Measurements from ENCODE around the gene KCTD11.
"Not testable (repeated sequence)": the region's sequence is repeated elsewhere in the genome, so short reads cannot be mapped to it uniquely, and the experiment has no call there.

KCTD11 gene

GRCh38 chr17:7367918-7368598 is 16.1 kb downstream of the KCTD11 start:
- Histone ChIP-seq H3K27me3 (ENCODE audit: control insufficient read depth in 1 of 2, insufficient read depth in 2 of 2, low read length in 2 of 2) (no peaks in the 10 kb centered on the region), H3K4me1 (ENCODE audit: insufficient read depth, low read length) (no peaks in the 10 kb centered on the region), H3K27ac (ENCODE audit: low read depth, low read length) (no peak overlapping the region), H3K36me3 (ENCODE audit: insufficient read depth, low read length) (no peaks in the 10 kb centered on the region), H3K9me3 (ENCODE audit: low read length) (no peaks in the 10 kb centered on the region), H3K4me3 (ENCODE audit: low read depth in 1 of 2, low read length in 2 of 2) (no peak overlapping the region), H3K9ac (ENCODE audit: low read length) (no peak overlapping the region)

- H3K36me3 ChIP-seq (ENCODE audit: insufficient read depth, low read length); H3K9me3 ChIP-seq (ENCODE audit: low read length); H3K9ac ChIP-seq (ENCODE audit: low read length); H3K4me3 ChIP-seq (ENCODE audit: low read depth in 1 of 2, low read length in 2 of 2); H3K27me3 ChIP-seq (ENCODE audit: control insufficient read depth in 1 of 2, insufficient read depth in 2 of 2, low read length in 2 of 2); H3K27ac ChIP-seq (ENCODE audit: low read depth, low read length); H3K4me1 ChIP-seq (ENCODE audit: insufficient read depth, low read length): not testable (repeated sequence)
Measured at GRCh38 chr17:7368599-7368994, 16.6 kb downstream of the KCTD11 start.

GRCh38 chr17:7369825-7370224 is 17.9 kb downstream of the KCTD11 start:
- Histone ChIP-seq H3K27ac (ENCODE audit: low read depth, low read length) (no peak overlapping the region), H3K9ac (ENCODE audit: low read length) (no peak overlapping the region), H3K4me1 (ENCODE audit: insufficient read depth, low read length) (no peaks in the 10 kb centered on the region), H3K4me3 (ENCODE audit: low read depth in 1 of 2, low read length in 2 of 2) (no peak overlapping the region), H3K36me3 (ENCODE audit: insufficient read depth, low read length) (no peaks in the 10 kb centered on the region), H3K27me3 (ENCODE audit: control insufficient read depth in 1 of 2, insufficient read depth in 2 of 2, low read length in 2 of 2) (no peaks in the 10 kb centered on the region), H3K9me3 (ENCODE audit: low read length) (no peaks in the 10 kb centered on the region)

- Histone ChIP-seq H3K4me1 (ENCODE audit: insufficient read depth, low read length) (no peaks in the 10 kb centered on the region), H3K36me3 (ENCODE audit: insufficient read depth, low read length) (no peaks in the 10 kb centered on the region), H3K4me3 (ENCODE audit: low read depth in 1 of 2, low read length in 2 of 2) (no peak overlapping the region), H3K27ac (ENCODE audit: low read depth, low read length) (no peak overlapping the region), H3K9me3 (ENCODE audit: low read length) (no peaks in the 10 kb centered on the region), H3K9ac (ENCODE audit: low read length) (no peak overlapping the region), H3K27me3 (ENCODE audit: control insufficient read depth in 1 of 2, insufficient read depth in 2 of 2, low read length in 2 of 2) (no peaks in the 10 kb centered on the region)
Measured at GRCh38 chr17:7370853-7371252, 18.9 kb downstream of the KCTD11 start.

GRCh38 chr17:7374353-7374752 is 22.4 kb downstream of the KCTD11 start:
- Histone ChIP-seq H3K27ac (ENCODE audit: low read depth, low read length) (no peak overlapping the region), H3K4me3 (ENCODE audit: low read depth in 1 of 2, low read length in 2 of 2) (no peak overlapping the region), H3K9me3 (ENCODE audit: low read length) (no peaks in the 10 kb centered on the region), H3K27me3 (ENCODE audit: control insufficient read depth in 1 of 2, insufficient read depth in 2 of 2, low read length in 2 of 2) (no peaks in the 10 kb centered on the region), H3K4me1 (ENCODE audit: insufficient read depth, low read length) (no peaks in the 10 kb centered on the region), H3K9ac (ENCODE audit: low read length) (no peak overlapping the region), H3K36me3 (ENCODE audit: insufficient read depth, low read length) (no peaks in the 10 kb centered on the region)

- Histone ChIP-seq H3K4me3 (ENCODE audit: low read depth in 1 of 2, low read length in 2 of 2) (no peak overlapping the region), H3K27ac (ENCODE audit: low read depth, low read length) (no peak overlapping the region), H3K9ac (ENCODE audit: low read length) (no peak overlapping the region), H3K4me1 (ENCODE audit: insufficient read depth, low read length) (peaks cover 21% of the 10 kb centered on the region), H3K36me3 (ENCODE audit: insufficient read depth, low read length) (no peaks in the 10 kb centered on the region), H3K9me3 (ENCODE audit: low read length) (no peaks in the 10 kb centered on the region), H3K27me3 (ENCODE audit: control insufficient read depth in 1 of 2, insufficient read depth in 2 of 2, low read length in 2 of 2) (no peaks in the 10 kb centered on the region)
Measured at GRCh38 chr17:7379134-7379533, 27.2 kb downstream of the KCTD11 start.

GRCh38 chr17:7380321-7380720 is 28.4 kb downstream of the KCTD11 start:
- no peaks in the 10 kb centered on the region for H3K36me3 ChIP-seq (ENCODE audit: insufficient read depth, low read length)
- H3K4me3 ChIP-seq (ENCODE audit: low read depth in 1 of 2, low read length in 2 of 2), result peak overlapping the region; percentile 57 to 69
- no peak overlapping the region for H3K9ac ChIP-seq (ENCODE audit: low read length)
- H3K9me3 ChIP-seq (ENCODE audit: low read length), result no peaks in the 10 kb centered on the region
- peaks cover 21% of the 10 kb centered on the region for H3K4me1 ChIP-seq (ENCODE audit: insufficient read depth, low read length)
- peak overlapping the region; percentile 37 for H3K27ac ChIP-seq (ENCODE audit: low read depth, low read length)
- no peaks in the 10 kb centered on the region for H3K27me3 ChIP-seq (ENCODE audit: control insufficient read depth in 1 of 2, insufficient read depth in 2 of 2, low read length in 2 of 2)

GRCh38 chr17:7380855-7381683 is 29.1 kb downstream of the KCTD11 start, which contains the start of gene TNK1:
Gene TNK1, plus strand, starts transcription at chr17:7381089. Its CDS starts 1,838 bp downstream, at chr17:7382927.
- Histone ChIP-seq H3K9ac (ENCODE audit: low read length) (no peak within 1 kb of the TSS), H3K27ac (ENCODE audit: low read depth, low read length) (peak within 1 kb of the TSS; percentile 37), H3K4me3 (ENCODE audit: low read depth in 1 of 2, low read length in 2 of 2) (peak within 1 kb of the TSS; percentile 57 to 69), H3K36me3 (ENCODE audit: insufficient read depth, low read length) (no peaks in the 10 kb centered on the region), H3K9me3 (ENCODE audit: low read length) (no peaks in the 10 kb centered on the region), H3K27me3 (ENCODE audit: control insufficient read depth in 1 of 2, insufficient read depth in 2 of 2, low read length in 2 of 2) (no peaks in the 10 kb centered on the region), H3K4me1 (ENCODE audit: insufficient read depth, low read length) (peaks cover 21% of the 10 kb centered on the region)

GRCh38 chr17:7382901-7383300 is 30.9 kb downstream of the KCTD11 start:
- Histone ChIP-seq H3K27me3 (ENCODE audit: control insufficient read depth in 1 of 2, insufficient read depth in 2 of 2, low read length in 2 of 2) (no peaks in the 10 kb centered on the region), H3K9me3 (ENCODE audit: low read length) (no peaks in the 10 kb centered on the region), H3K4me3 (ENCODE audit: low read depth in 1 of 2, low read length in 2 of 2) (no peak overlapping the region), H3K36me3 (ENCODE audit: insufficient read depth, low read length) (no peaks in the 10 kb centered on the region), H3K9ac (ENCODE audit: low read length) (no peak overlapping the region), H3K4me1 (ENCODE audit: insufficient read depth, low read length) (peaks cover 21% of the 10 kb centered on the region), H3K27ac (ENCODE audit: low read depth, low read length) (no peak overlapping the region)

- peak overlapping the region; percentile 48 to 56 for H3K4me3 ChIP-seq (ENCODE audit: low read depth in 1 of 2, low read length in 2 of 2)
- H3K27ac ChIP-seq (ENCODE audit: low read depth, low read length), result no peak overlapping the region
- no peak overlapping the region for H3K9ac ChIP-seq (ENCODE audit: low read length)
- H3K4me1 ChIP-seq (ENCODE audit: insufficient read depth, low read length), result peaks cover 21% of the 10 kb centered on the region
- no peaks in the 10 kb centered on the region for H3K27me3 ChIP-seq (ENCODE audit: control insufficient read depth in 1 of 2, insufficient read depth in 2 of 2, low read length in 2 of 2)
- H3K9me3 ChIP-seq (ENCODE audit: low read length), result no peaks in the 10 kb centered on the region
- no peaks in the 10 kb centered on the region for H3K36me3 ChIP-seq (ENCODE audit: insufficient read depth, low read length)
Measured at GRCh38 chr17:7383371-7383741, 31.4 kb downstream of the KCTD11 start.

- H3K36me3 ChIP-seq (ENCODE audit: insufficient read depth, low read length), result no peaks in the 10 kb centered on the region
- H3K9ac ChIP-seq (ENCODE audit: low read length), result no peak overlapping the region
- H3K4me3 ChIP-seq (ENCODE audit: low read depth in 1 of 2, low read length in 2 of 2), result peak overlapping the region; percentile 48 to 56
- peak overlapping the region; percentile 39 for H3K27ac ChIP-seq (ENCODE audit: low read depth, low read length)
- no peaks in the 10 kb centered on the region for H3K27me3 ChIP-seq (ENCODE audit: control insufficient read depth in 1 of 2, insufficient read depth in 2 of 2, low read length in 2 of 2)
- H3K9me3 ChIP-seq (ENCODE audit: low read length), result no peaks in the 10 kb centered on the region
- H3K4me1 ChIP-seq (ENCODE audit: insufficient read depth, low read length), result peaks cover 21% of the 10 kb centered on the region
Measured at GRCh38 chr17:7383742-7384488, 32.0 kb downstream of the KCTD11 start.

All from muscle layer of colon (tissue), 2 donors.